OCI-LY7 (cell line): ENCODE results near the gene H2BK1. TPM values are rescaled to one million over a fixed set of nuclear protein-coding genes. Genes with fewer than 3 reads are reported as not detected.

ENCODE experiments used
- BruUV-seq: library from RNA; stranded (reverse); fragments of 400-500 nt; replicated peaks from 2 replicates; lab custom pipeline; 2021; lab: Mats Ljungman, UMichigan
- CTCF ChIA-PET: fragments of 300-600 bp; sonication (Branson Sonifier 250); formaldehyde crosslinking; loops from one replicate; lab custom pipeline; 2022; ENCODE audit warnings: antibody characterized with exemption; ENCODE audit not compliant: unreplicated experiment; lab: Charles Lee
- POLR2A ChIA-PET: fragments of 300-600 bp; sonication (Branson Sonifier 250); formaldehyde crosslinking; loops from one replicate; lab custom pipeline; 2022; ENCODE audit warnings: antibody characterized with exemption; lab: Charles Lee
- DNase-seq: peaks from one replicate; pipeline ENCODE4 v3.0.0-alpha.2; 2015; ENCODE audit warnings: low spot score
- H2AFZ ChIP-seq: fragments of 200-600 bp; sonication (generic), shearing (Covaris generic); 2 replicates; pipeline ENCODE4 v1.6.1; 2014; ENCODE audit warnings: mild to moderate bottlenecking, antibody characterized with exemption, low read length, moderate library complexity
- H3K27ac ChIP-seq: fragments of 200-600 bp; sonication (generic); 2 replicates; pipeline ENCODE4 v1.5.1; 2014; ENCODE audit warnings: mixed run types, low read depth, mild to moderate bottlenecking, moderate library complexity, low read length, inconsistent platforms; ENCODE audit not compliant: poor library complexity, severe bottlenecking
- H3K36me3 ChIP-seq: fragments of 200-600 bp; sonication (generic); 2 replicates; pipeline ENCODE4 v1.6.1; 2014; ENCODE audit warnings: mild to moderate bottlenecking, antibody characterized with exemption, low read length, moderate library complexity, mixed read lengths; ENCODE audit not compliant: insufficient read depth
- H3K4me1 ChIP-seq: fragments of 200-600 bp; sonication (generic); 2 replicates; pipeline ENCODE4 v1.5.1; 2014; ENCODE audit warnings: mild to moderate bottlenecking, low read length; ENCODE audit not compliant: insufficient read depth, poor library complexity, severe bottlenecking
- H3K4me2 ChIP-seq: fragments of 200-600 bp; sonication (generic); 2 replicates; pipeline ENCODE4 v1.6.1; 2014; ENCODE audit warnings: mild to moderate bottlenecking, low read length
- H3K4me3 ChIP-seq: fragments of 200-600 bp; sonication (generic); 2 replicates; pipeline ENCODE4 v1.5.1; 2014; ENCODE audit warnings: mild to moderate bottlenecking, low read depth, low read length; ENCODE audit not compliant: poor library complexity, severe bottlenecking
- H3K79me2 ChIP-seq: fragments of 200-600 bp; sonication (generic); 2 replicates; pipeline ENCODE4 v1.6.1; 2016; ENCODE audit warnings: low read depth, mild to moderate bottlenecking, low read length, moderate library complexity, mixed read lengths; ENCODE audit not compliant: insufficient read depth
- H3K9me2 ChIP-seq: fragments of 200-600 bp; sonication (generic); 2 replicates; pipeline ENCODE4 v1.6.1; 2016; ENCODE audit warnings: mild to moderate bottlenecking, low read length, mixed read lengths; ENCODE audit not compliant: insufficient read depth
- H3K9me3 ChIP-seq: fragments of 200-600 bp; sonication (generic); 2 replicates; pipeline ENCODE4 v1.6.1; 2014; ENCODE audit warnings: mild to moderate bottlenecking, mixed run types, low read length, mixed read lengths
- H4K20me1 ChIP-seq: fragments of 200-600 bp; sonication (generic); 2 replicates; pipeline ENCODE4 v1.6.1; 2014; ENCODE audit warnings: mild to moderate bottlenecking, antibody characterized with exemption, low read length, moderate library complexity, mixed read lengths; ENCODE audit not compliant: insufficient read depth
- EZH2phosphoT487 ChIP-seq: fragments of 200-600 bp; sonication (generic); IDR thresholded peaks from 2 replicates; pipeline ENCODE4 v1.6.1; 2018; ENCODE audit warnings: low read depth, borderline replicate concordance, mild to moderate bottlenecking, mixed run types, antibody characterized with exemption, low read length, moderate library complexity, mixed read lengths
- intact Hi-C: fragments of 100-400 bp; cut with micrococcal nuclease; formaldehyde crosslinking; loops from one replicate; pipeline ENCODE4 v1.10.0; 2022; ENCODE audit not compliant: unreplicated experiment
- total RNA-seq, 2 experiments: library from RNA; depleted of rRNA in 1 of 2; stranded (reverse); fragments of >200 nt in 1 of 2; shearing (Covaris generic) in 1 of 2; gene quantifications; 2 replicates each; pipeline ENCODE4 v1.2.3, GENCODE V29; 2014 to 2022
- TF ChIP-seq, protein P1 (sequence below): fragments of 200-600 bp; sonication (generic); conservative IDR thresholded peaks from 2 replicates; pipeline ENCODE4 v1.5.1; 2014; ENCODE audit warnings: mild to moderate bottlenecking, antibody characterized with exemption, low read length, moderate library complexity, mixed read lengths

Gene H2BK1
- total RNA-seq, 2 experiments from 2014 or later = not detected

DNA sequence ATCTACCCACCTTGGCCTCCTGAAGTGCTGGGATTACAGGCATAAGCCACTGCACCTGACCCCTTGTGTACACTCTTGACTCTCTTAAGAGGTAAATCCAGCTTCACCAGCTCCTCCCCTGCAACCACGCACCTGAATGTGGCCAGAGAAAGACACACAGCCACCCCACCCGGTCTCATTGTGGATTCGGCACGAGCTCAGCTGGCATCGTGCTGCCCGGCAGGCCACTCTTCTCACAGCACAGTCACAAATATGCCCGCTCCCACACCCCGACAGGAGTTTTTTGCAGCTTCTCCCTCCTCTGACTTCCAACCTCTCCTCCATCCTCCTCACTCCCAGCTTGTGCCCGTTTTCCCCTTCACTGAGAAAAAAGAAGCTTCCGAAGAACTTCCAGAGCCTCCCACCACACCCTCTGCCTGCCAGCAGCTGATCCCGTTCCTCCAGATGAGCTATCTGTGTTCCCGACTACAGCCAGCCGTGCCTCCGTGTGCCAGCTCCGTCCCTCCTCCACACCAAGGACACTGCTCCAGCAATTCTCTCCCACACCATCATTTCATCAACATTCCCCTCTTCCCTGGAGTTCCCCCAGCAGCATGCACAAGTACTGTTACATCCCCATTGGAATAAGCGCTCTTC, 46.2 kb upstream of the H2BK1 start:
- intact Hi-C loops = no loop called here
- H3K4me3 ChIP-seq = no peak overlapping the region
- no peaks in the 10 kb centered on the region for H3K36me3 ChIP-seq
- no peaks in the 10 kb centered on the region for H3K9me2 ChIP-seq
- no peaks in the 10 kb centered on the region for H4K20me1 ChIP-seq
- no peak for DNase-seq
- TF ChIP-seq, protein P1, sequence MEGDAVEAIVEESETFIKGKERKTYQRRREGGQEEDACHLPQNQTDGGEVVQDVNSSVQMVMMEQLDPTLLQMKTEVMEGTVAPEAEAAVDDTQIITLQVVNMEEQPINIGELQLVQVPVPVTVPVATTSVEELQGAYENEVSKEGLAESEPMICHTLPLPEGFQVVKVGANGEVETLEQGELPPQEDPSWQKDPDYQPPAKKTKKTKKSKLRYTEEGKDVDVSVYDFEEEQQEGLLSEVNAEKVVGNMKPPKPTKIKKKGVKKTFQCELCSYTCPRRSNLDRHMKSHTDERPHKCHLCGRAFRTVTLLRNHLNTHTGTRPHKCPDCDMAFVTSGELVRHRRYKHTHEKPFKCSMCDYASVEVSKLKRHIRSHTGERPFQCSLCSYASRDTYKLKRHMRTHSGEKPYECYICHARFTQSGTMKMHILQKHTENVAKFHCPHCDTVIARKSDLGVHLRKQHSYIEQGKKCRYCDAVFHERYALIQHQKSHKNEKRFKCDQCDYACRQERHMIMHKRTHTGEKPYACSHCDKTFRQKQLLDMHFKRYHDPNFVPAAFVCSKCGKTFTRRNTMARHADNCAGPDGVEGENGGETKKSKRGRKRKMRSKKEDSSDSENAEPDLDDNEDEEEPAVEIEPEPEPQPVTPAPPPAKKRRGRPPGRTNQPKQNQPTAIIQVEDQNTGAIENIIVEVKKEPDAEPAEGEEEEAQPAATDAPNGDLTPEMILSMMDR = no peak
- no peak for TF ChIP-seq EZH2phosphoT487
- H3K4me1 ChIP-seq = peaks cover 4% of the 10 kb centered on the region
- no peak overlapping the region for H3K27ac ChIP-seq
- no peaks in the 10 kb centered on the region for H3K79me2 ChIP-seq
- POLR2A ChIA-PET = interaction anchor here (0.6 to 0.9 kb wide), 2 partner anchors 228 to 400 kb away, joined by 3 to 4 read pairs; no protein-coding TSS in a partner anchor
- no TSS peak for BruUV-seq
- CTCF ChIA-PET = interaction anchor here (0.7 kb wide), 1 partner anchor 9 kb away, joined by 4 read pairs; no protein-coding TSS in a partner anchor
- no peak overlapping the region for H2AFZ ChIP-seq
- no peak overlapping the region for H3K4me2 ChIP-seq
- no peaks in the 10 kb centered on the region for H3K9me3 ChIP-seq

GRCh38 chr7:151255390-151255789, 45.1 kb upstream of the H2BK1 start:
- H4K20me1 ChIP-seq = no peaks in the 10 kb centered on the region
- no peaks in the 10 kb centered on the region for H3K9me3 ChIP-seq
- H3K4me2 ChIP-seq = no peak overlapping the region
- H3K4me1 ChIP-seq = peaks cover 14% of the 10 kb centered on the region
- TF ChIP-seq EZH2phosphoT487 = no peak
- TF ChIP-seq, protein P1 = no peak
- no peak overlapping the region for H3K4me3 ChIP-seq
- no TSS peak for BruUV-seq
- ChIA-PET CTCF (no interaction called here), POLR2A (interaction anchor here (0.9 kb wide), 1 partner anchor 229 kb away, joined by 4 read pairs; no protein-coding TSS in a partner anchor)
- H3K36me3 ChIP-seq = no peaks in the 10 kb centered on the region
- no peaks in the 10 kb centered on the region for H3K9me2 ChIP-seq
- H3K27ac ChIP-seq = no peak overlapping the region
- intact Hi-C loops = no loop called here
- DNase-seq = no peak
- no peaks in the 10 kb centered on the region for H3K79me2 ChIP-seq
- no peak overlapping the region for H2AFZ ChIP-seq

- CTCF ChIA-PET = no interaction called here
- H3K4me3 ChIP-seq = no peak overlapping the region
- DNase-seq = no peak
- POLR2A ChIA-PET = no interaction called here
- intact Hi-C loops = no loop called here
- H3K79me2 ChIP-seq = no peaks in the 10 kb centered on the region
- no peaks in the 10 kb centered on the region for H3K36me3 ChIP-seq
- no TSS peak for BruUV-seq
- no peak for TF ChIP-seq EZH2phosphoT487
- TF ChIP-seq, protein P1 = no peak
- H3K4me2 ChIP-seq = no peak overlapping the region
- H3K9me2 ChIP-seq = no peaks in the 10 kb centered on the region
- no peaks in the 10 kb centered on the region for H4K20me1 ChIP-seq
- H3K4me1 ChIP-seq = peaks cover 14% of the 10 kb centered on the region
- no peak overlapping the region for H2AFZ ChIP-seq
- H3K9me3 ChIP-seq = no peaks in the 10 kb centered on the region
- no peak overlapping the region for H3K27ac ChIP-seq
These were observed 44.6 kb upstream of the H2BK1 start for GRCh38 chr7:151254851-151255250.
